ENCODE data around the gene IGFBP1.
"Not testable (repeated sequence)": the region's sequence is repeated elsewhere in the genome, so short reads cannot be mapped to it uniquely, and the experiment has no call there.

The IGFBP1 gene
- 0 to 0.07 reads per million in 2 donors for total RNA-seq

DNA sequence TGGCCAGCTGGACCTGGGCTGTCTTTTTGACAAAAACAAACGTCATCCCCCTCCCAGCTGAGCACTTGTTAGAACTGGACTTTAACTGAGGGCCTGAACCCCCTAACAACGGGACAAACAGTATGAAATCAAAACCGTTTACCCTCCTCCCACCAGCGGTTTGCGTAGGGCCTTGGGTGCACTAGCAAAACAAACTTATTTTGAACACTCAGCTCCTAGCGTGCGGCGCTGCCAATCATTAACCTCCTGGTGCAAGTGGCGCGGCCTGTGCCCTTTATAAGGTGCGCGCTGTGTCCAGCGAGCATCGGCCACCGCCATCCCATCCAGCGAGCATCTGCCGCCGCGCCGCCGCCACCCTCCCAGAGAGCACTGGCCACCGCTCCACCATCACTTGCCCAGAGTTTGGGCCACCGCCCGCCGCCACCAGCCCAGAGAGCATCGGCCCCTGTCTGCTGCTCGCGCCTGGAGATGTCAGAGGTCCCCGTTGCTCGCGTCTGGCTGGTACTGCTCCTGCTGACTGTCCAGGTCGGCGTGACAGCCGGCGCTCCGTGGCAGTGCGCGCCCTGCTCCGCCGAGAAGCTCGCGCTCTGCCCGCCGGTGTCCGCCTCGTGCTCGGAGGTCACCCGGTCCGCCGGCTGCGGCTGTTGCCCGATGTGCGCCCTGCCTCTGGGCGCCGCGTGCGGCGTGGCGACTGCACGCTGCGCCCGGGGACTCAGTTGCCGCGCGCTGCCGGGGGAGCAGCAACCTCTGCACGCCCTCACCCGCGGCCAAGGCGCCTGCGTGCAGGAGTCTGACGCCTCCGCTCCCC lies at the start of gene IGFBP1:
Gene IGFBP1, plus strand, starts transcription at position 304 of the 808 bp plus-strand sequence. Its CDS starts 165 bp downstream, at position 469.
- DNase-seq: peak in 1 of 5 experiments; percentile 11

- DNase-seq: not testable (repeated sequence)
These were observed 49.4 kb upstream of the IGFBP1 start for GRCh38 chr7:45838852-45839251.

GRCh38 chr7:45841926-45842717 lies 46.2 kb upstream of the IGFBP1 start:
- DNase-seq: not testable (repeated sequence)

- not testable (repeated sequence) for DNase-seq
These were observed 41.8 kb upstream of the IGFBP1 start for GRCh38 chr7:45846536-45846935.

- not testable (repeated sequence) for DNase-seq
These were observed 39.6 kb upstream of the IGFBP1 start for GRCh38 chr7:45848734-45849133.

DNA sequence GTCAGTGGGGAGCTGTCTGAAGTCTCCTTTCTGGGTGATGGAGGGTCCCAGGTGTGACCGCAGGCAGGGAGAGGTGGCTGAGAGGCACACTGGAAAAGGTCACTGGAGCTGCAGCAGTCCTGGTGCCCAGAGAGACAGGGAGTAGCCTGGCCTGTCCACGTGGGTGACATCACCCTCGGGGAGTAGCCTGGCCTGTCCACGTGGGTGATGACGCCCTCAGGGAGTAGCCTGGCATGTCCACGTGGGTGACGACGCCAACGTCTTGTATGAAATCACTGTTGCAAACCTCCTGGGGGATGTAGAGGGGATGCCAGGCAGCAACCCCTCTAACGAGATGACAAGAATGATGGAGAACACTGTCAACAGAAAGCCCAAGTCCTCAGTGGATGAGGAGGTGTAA lies 35.3 kb upstream of the IGFBP1 start:
- DNase-seq: not testable (repeated sequence)

GRCh38 chr7:45853491-45853890 lies 34.8 kb upstream of the IGFBP1 start:
- not testable (repeated sequence) for DNase-seq

GRCh38 chr7:45855680-45856079 lies 32.6 kb upstream of the IGFBP1 start:
- not testable (repeated sequence) for DNase-seq

- not testable (repeated sequence) for DNase-seq
These were observed 31.4 kb upstream of the IGFBP1 start for GRCh38 chr7:45856888-45857287.

- no peak for DNase-seq
These were observed 24.6 kb upstream of the IGFBP1 start for GRCh38 chr7:45863715-45864114.

DNA sequence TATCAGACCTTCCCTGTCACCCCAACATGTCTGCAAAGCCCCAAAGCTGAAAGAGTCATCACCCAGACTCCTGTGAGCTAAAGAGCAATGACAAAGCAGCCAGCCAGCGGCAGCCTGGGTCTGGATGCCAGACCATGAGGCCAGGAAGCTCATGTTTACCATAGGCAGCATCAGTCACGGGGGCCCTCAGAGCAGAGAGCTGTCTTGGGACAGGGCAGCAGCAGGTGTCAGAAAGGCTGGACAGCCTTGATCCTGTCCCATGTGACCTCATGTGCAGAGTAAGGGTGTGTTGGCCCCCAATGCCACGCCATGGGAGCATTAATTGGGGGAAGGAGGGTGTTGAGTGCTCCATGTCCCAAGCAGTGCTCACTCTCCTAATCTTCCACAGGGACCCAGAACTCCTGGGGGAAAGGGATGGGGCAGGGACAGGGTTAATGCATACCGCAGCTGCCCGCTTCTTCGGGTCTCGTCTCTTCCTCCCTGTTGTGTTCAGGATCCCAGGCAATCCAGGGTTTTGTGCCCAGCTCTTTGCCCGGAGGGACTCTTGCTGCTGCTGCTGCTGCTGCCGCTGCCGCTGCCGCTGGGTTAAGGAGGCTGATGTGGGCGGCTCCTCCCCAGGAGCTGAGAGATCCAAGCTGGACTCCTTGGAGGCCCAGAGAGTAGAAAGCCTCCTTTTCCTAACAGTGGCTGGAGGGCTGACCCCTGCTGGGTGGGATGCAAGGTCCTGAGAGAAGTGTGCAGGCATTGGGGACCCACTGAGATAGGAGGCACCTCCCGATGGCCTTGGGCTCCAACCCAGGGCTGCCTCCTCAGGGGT lies 22.5 kb upstream of the IGFBP1 start:
- DNase-seq: no peak

GRCh38 chr7:45867471-45867870 lies 20.8 kb upstream of the IGFBP1 start:
- no peak for DNase-seq

DNA sequence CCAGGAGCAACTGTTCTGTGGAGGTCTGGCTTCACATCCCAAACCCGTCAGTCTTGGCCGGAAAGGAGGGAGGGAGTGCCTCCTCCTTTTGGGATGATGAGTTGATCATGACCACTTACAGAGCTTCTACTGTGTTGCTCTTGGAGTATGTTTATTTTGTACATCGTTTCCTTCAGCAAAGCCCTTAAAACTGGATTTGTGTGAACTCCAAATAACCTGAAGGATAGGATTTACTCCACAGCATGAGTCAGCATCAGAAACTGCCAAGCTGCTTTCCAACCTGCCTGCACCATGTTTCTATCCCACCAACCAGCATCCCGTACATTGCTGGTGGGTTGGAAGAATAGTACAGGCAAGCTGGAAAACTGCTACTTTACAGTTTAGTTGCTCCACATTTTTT lies 18.9 kb upstream of the IGFBP1 start:
- no peak for DNase-seq

- no peak for DNase-seq
These were observed 15.9 kb upstream of the IGFBP1 start for GRCh38 chr7:45872116-45873034.

DNA sequence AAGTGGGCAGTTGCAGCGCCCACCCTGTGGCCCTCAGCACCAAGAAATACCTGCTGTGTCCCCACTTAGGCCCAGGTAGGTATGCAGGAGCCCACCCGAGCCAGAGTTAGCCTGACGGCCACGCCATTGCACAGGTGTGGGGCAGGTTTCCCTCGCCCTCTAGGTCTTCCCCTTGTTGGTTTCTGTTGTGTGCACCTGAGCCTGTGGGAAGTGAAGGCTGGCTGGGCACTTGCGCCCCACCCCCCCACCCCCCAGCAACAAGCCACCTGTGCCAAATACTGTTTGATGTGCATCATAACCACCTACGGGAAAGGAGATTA lies 15.3 kb upstream of the IGFBP1 start, which contains the start of gene CCDC201:
Gene CCDC201, minus strand, starts transcription at position 48 of the 320 bp plus-strand sequence. CDS start 75 bp downstream, outside the sequence.
- DNase-seq: no peak

GRCh38 chr7:45873355-45873754 lies 14.9 kb upstream of the IGFBP1 start:
- DNase-seq: no peak

GRCh38 chr7:45874408-45875131 lies 13.7 kb upstream of the IGFBP1 start:
- DNase-seq: no peak

- no peak for DNase-seq
These were observed 11.8 kb upstream of the IGFBP1 start for GRCh38 chr7:45876519-45876918.

GRCh38 chr7:45878457-45879144 lies 9.7 kb upstream of the IGFBP1 start:
- no peak for DNase-seq

DNA sequence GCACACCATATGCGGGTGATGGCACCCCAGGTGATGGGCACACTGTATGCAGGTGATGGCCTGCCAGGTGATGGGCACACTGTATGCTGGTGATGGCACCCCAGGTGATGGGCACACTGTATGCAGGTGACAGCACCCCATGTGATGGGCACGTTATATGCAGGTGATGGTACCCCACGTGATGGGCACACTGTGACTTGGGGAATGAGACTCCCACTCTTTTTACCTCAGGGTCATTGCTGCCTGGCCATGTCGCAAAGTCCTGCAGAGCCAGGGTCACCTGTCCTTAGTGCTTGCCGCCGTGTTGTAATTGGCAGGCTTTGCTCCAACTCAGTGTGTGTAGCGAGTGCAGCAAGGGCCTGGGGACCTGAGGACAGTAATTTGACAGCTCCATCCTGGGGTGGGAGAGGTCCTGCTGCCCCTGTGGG lies 7.8 kb upstream of the IGFBP1 start:
- DNase-seq: no peak

All from T-helper 2 cell (primary cell).